ENCODE measurements around the gene SULF2.

SULF2 gene

DNA sequence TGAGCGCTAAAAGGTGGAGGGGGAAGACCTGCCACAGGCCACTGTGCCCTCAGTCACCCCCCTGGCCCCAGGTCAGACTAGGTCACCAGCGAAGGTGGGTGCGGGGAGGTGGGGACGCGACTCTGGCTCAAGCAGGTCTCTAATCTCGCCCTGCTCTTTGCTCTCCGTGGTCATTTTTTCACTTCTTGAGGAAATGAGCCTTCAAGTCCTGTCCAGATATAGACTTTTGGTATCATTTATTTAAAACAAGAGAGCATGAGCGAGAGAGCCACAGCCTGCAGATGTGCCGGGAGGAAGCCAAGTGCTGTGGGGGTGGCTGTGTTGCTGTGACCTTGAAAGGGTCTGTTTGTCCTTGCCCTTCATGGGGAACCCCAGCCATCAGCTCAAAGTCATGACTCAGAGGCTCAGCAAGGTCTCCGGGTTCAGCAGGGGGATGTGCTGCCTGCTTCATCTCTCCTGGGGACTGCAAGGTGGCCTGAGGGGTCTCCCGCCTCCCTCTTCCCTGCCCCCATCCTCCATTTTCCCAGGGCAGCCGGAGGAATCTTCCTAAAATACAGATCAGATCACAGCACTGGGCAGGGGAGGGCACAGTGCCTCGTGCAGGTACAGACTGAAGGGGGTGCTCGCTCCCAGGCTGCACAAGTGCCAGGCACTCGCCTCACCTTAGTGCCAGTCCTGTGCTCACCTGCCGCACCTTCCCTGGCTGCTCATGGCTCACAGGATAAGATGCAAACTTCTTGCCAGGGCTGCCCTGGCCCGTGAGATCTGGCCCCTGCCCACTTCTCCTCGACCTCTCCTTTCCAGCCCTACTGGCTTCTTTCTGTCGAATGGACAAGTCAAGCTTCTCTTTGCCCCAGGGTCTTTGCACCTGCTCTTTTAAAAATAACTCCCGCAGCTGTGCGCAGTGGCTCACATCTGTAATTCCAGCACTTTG lies 26.5 kb downstream of the SULF2 start:
- H3K4me3 ChIP-seq (ENCODE audit: low read depth, low read length): no peak overlapping the region
- TF ChIP-seq, protein P1, sequence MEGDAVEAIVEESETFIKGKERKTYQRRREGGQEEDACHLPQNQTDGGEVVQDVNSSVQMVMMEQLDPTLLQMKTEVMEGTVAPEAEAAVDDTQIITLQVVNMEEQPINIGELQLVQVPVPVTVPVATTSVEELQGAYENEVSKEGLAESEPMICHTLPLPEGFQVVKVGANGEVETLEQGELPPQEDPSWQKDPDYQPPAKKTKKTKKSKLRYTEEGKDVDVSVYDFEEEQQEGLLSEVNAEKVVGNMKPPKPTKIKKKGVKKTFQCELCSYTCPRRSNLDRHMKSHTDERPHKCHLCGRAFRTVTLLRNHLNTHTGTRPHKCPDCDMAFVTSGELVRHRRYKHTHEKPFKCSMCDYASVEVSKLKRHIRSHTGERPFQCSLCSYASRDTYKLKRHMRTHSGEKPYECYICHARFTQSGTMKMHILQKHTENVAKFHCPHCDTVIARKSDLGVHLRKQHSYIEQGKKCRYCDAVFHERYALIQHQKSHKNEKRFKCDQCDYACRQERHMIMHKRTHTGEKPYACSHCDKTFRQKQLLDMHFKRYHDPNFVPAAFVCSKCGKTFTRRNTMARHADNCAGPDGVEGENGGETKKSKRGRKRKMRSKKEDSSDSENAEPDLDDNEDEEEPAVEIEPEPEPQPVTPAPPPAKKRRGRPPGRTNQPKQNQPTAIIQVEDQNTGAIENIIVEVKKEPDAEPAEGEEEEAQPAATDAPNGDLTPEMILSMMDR (conservative IDR thresholded peaks at IDR 0.05; ENCODE audit: low read depth, low read length): no peak
- DNase-seq (ENCODE audit: low read depth): no peak

DNA sequence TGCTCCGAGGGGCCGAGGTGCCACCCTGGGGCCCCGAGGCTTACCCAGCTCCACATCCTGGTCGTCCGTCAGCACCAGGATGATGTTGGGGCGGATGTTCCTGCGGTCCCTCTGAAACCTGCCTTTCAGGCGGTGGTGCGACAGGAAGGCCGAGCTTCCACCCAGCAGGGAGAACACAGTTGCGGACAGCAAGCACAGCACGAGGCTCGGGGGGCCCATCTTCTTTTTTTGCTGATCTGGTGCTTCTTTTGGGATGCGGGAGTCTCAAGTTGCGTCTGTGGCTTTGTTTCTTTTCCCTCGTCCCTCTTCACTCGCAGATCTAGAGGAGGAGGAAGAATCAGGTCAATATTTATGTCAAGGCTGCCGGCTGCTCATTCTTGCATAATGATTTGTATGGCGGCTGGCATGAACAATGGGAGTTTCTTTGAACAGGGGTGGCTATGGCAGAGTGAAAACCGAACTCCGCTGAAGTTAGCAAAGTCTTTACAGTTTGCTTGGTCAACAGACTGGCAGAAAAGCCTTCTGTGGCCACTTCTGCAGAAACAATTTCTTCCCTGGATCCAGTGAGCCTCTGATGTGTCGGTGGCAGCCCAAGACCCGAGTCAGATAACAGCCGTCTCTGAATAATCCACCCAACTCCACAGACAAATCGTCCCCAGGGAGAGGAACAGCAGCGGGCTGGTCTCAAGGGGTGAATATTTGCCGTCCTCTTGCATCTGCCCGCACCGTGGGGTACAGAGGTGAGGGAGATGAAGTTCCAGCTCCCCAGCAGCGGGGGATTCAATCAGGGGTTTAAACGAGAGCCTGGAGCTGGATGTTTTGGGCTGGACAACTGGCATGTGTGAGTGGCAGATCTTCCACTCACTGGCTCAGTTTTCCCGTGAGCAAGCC lies 27.9 kb downstream of the SULF2 start:
- H3K4me3 ChIP-seq (ENCODE audit: low read depth, low read length): no peak overlapping the region
- TF ChIP-seq, protein P1 (conservative IDR thresholded peaks at IDR 0.05; ENCODE audit: low read depth, low read length): no peak
- DNase-seq (ENCODE audit: low read depth): no peak

DNA sequence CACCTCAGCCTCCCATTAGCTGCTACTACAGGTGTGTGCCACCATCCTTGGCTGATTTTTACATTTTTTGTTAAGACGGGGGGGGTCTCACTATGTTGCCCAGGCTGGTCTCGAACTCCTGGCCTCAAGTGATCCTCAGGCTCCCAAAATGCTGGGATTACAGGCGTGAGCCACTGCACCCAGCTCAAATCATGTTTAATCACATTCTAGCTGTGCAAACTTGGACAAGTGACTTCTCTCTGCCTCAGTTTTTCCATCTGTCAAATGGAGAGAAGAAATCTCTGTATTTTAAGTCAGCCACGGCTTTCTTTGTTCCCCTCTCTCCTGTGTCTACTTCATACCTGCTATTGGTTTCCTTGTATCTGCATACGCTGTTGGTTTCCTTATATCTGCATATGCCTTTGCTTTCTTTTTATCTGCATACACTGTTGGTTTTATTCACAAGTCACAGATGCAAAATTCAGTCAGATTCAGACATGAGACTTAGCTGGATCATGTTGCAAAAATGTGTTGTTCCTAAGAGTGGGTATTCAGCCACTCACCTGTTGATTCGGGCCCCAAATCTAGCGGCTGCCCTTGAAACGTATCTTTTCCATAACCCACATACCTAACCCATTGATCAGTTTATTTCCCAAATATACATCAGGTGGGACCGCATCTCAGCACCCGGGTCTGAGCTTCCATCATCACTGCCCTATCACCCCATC lies 30.2 kb downstream of the SULF2 start:
- TF ChIP-seq, protein P1 (conservative IDR thresholded peaks at IDR 0.05; ENCODE audit: low read depth, low read length): no peak
- no peak for DNase-seq (ENCODE audit: low read depth)
- H3K4me3 ChIP-seq (ENCODE audit: low read depth, low read length): no peak overlapping the region

DNA sequence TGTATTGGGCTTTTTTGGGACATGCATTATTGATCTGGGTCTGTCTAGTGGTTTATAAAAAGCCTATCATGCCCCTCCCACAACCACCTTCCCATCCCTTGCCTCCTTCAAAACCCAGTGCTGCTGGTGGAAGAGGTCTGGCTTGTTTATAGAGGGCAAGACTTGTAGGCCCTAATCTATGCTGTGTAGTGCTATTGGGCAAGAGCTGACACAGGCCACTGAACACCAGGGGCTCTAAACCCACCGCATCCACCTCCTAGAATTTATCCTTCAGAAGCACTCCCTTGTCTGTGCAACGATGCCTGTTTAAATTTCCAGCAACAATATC lies 30.9 kb downstream of the SULF2 start:
- H3K4me3 ChIP-seq (ENCODE audit: low read depth, low read length): no peak overlapping the region
- TF ChIP-seq, protein P1 (conservative IDR thresholded peaks at IDR 0.05; ENCODE audit: low read depth, low read length): no peak
- no peak for DNase-seq (ENCODE audit: low read depth)

DNA sequence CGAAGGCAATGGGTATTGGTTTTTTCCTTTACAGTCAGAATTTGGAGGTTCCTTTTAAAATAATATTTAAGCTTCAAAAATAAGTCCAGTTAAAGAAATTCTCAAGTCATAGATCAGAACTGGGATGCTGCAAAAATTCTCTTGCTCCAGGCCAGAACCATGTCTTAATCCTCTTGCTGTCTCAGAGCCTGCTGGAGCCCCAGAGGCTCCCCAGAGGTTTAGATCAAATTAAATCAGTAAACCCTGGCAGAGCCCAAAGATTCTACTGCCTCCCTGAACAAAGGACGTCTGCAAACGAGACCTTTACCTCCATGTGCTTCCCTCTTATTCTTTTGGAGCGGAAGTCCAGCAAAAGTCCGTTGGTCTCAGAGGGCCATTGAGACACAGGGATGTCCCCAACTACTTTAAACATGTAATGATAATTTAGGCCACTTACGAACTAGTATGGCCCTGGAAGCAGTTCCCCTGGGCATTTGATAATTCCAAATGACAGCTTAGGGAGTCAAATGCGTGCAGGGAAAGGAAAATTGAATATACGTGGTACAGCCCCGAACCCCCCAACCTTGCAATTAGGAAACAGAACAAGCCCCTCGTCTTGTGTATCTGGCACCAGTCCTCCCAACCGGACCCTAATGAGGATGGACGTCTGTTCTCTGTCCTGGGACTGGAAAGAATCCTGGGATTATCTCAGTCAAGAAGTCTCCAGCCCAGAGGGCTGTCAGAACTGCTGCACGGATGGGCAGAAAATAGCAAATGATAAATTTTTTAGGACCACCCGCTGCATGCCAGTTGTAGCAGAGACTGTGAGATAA lies 31.5 kb downstream of the SULF2 start:
- no peak overlapping the region for H3K4me3 ChIP-seq (ENCODE audit: low read depth, low read length)
- DNase-seq (ENCODE audit: low read depth): no peak
- TF ChIP-seq, protein P1 (conservative IDR thresholded peaks at IDR 0.05; ENCODE audit: low read depth, low read length): no peak

DNA sequence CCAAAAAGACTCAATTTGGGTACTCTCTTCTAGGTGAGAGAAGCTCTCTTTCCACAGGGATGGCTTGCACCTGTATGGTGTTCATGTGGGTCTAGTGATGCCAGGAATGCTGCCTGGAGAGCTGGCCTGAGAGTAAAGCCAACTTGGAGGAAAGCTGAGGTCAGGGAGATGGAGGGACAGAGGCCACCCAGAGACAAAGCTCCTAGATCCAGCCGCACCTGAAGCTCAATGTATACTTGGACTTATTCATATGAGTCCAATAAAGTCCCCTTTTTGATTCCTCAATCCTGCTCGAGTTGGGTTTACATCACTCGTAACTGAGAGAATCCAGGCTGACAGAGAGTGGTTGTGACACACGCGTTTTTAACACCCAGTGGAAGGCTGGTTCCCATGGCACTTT lies 33.8 kb downstream of the SULF2 start:
- H3K4me3 ChIP-seq (ENCODE audit: low read depth, low read length): no peak overlapping the region
- TF ChIP-seq, protein P1 (conservative IDR thresholded peaks at IDR 0.05; ENCODE audit: low read depth, low read length): no peak
- DNase-seq (ENCODE audit: low read depth): no peak
